HPDE6-E6E7 (cell line): Measurements from ENCODE around the gene DGKB.

Experiments
- DNase-seq: peaks from one replicate; pipeline ENCODE4 v3.0.0; 2011; ENCODE audit warnings: missing footprints; ENCODE audit errors: extremely low spot score

The DGKB gene

DNA sequence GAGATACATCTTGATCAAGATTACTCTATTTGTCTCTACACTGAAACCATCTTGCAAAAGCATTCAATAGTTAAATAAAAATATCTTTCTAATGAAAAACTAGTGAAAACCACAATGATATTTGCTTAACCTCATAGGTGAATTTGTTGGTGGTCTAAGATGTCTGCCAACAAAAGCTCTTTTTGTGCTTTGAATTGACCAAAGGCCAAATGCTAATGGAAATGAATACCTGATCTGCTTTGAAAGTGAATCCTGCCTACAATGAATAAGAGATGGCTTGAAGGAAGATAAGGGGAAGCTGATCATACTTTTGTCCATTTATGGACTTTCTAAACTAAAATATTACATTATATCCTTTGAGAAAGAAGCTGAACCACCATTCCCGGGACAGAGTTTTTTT lies 684.2 kb downstream of the DGKB start:
- no peak for DNase-seq

GRCh38 chr7:14209896-14210484 lies 692.6 kb downstream of the DGKB start:
- DNase-seq, result no peak

- DNase-seq, result no peak
These were observed 694.8 kb downstream of the DGKB start for GRCh38 chr7:14207711-14208110.

GRCh38 chr7:14207138-14207537 lies 695.4 kb downstream of the DGKB start:
- no peak for DNase-seq

GRCh38 chr7:14206121-14206520 lies 696.4 kb downstream of the DGKB start:
- DNase-seq, result no peak

DNA sequence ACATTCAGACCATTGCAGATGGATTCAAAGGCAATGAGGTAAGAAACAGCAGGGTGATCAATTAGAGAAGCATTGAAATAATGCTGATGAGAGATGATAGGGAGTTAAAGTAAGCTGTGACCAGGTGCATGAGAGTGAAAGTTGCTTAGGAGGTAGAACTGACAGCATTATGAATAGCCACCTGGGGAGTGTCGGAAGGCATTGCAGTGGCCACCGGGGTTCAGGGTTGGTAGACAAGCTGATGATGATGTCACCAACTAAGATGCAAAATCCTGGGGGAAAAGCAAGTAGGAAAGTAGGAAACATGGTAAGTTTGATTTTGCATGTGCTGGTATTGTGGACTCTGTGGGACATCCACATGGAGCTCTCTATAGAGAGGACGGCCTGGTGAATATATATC lies 701.2 kb downstream of the DGKB start:
- DNase-seq, result no peak

- no peak for DNase-seq
These were observed 703.2 kb downstream of the DGKB start for GRCh38 chr7:14199336-14199735.

GRCh38 chr7:14197280-14197679 lies 705.3 kb downstream of the DGKB start:
- no peak for DNase-seq

DNA sequence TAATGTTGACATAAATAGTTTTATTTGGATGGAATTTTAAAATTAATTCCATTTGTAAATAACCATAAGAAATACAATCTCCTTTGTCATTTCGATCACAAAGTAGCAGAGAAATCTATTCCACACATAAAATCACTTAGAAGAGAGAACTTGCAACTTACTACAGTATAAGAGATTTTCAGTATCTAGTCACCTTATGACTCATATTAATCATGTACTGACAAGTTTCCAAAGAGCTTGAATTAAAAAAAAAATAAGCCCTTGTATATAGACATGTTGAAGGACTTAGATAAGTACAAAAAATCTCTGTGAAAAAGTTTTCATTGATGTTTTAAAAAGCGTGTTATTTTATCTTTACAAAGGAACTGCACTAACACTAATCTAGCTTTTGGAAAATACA lies 706.0 kb downstream of the DGKB start:
- DNase-seq, result peak; percentile 5

DNA sequence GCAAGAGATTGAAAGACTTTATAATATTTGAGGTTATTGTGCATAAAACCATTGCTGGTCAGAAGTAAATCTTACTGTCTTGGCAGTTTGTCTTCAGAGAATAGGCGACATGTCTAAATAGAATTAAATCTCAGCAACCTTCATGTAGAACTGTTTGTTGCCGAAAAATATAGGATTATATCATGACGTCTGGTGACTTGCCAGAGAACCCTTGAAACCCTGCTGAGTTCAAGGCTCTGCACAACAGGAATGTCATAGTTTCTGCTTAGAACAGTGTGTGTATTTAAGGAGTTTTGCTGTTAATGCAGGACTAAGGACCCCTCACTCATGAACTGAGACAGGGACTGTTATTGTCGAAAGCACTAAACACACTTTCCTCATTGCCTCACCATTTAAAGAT lies 706.7 kb downstream of the DGKB start:
- no peak for DNase-seq

- DNase-seq, result no peak
These were observed 707.5 kb downstream of the DGKB start for GRCh38 chr7:14195079-14195478.

GRCh38 chr7:14191686-14192098 lies 710.9 kb downstream of the DGKB start:
- DNase-seq, result peak; percentile 20

- no peak for DNase-seq
These were observed 718.2 kb downstream of the DGKB start for GRCh38 chr7:14184292-14184864.

GRCh38 chr7:14179781-14180180 lies 722.8 kb downstream of the DGKB start:
- no peak for DNase-seq

GRCh38 chr7:14177876-14178275 lies 724.7 kb downstream of the DGKB start:
- DNase-seq, result no peak

GRCh38 chr7:14170872-14171271 lies 731.7 kb downstream of the DGKB start:
- peak; percentile 8 for DNase-seq

DNA sequence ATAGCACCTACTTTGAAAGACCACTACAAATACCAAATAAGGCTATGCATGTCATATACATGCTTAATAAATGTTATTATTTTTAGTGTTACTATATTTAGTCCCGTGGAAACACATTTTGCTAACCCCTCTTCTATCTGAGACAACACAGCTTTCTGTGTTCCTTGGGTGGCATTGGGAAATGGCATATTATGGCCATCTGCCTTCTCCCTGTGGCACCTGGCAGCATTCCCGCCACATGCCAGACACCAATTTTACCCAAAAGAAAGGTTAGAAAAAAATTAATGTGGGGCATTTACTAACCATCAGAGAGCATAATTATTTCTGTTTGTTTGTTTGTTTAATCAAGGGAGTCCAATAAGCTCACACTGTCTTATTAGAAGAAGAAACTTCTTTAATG lies 744.4 kb downstream of the DGKB start:
- no peak for DNase-seq

- no peak for DNase-seq
These were observed 746.1 kb downstream of the DGKB start for GRCh38 chr7:14156436-14156835.

DNA sequence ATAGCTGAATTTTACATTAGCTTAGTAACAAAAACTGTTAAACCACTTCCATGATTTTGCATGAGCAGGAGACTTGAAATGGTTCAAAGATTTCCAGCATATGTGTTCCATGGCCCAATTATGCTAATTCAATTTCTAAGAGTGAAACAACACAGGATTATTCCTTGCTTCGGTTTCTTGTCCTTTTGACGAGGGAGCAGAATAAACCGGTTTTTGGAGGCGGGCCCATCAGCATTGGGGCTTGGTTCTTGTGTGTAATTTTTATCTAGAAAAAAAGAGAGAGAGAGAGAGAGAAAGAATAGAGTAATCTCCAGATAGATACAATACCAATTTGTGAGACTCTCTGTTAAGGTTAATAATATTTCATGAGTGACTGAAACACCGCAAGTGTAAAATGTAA lies 753.6 kb downstream of the DGKB start:
- no peak for DNase-seq

DNA sequence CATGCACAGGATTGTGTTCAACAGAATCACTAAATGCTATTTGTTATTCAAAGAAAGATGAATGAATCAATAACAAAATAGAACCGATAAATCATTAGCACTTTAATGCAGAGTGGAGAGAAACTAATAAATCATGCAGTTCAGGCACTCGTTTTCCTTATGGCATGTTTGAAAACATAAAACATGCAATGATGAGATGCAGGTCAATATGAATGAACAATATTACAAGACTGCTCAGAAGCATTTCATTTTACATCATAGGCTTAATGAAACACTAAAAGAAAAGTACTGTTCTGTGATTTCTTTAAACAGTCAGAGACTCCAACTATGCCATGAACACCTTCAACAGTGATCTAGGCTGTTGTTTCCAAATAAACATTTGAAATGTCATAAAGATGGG lies 755.0 kb downstream of the DGKB start:
- no peak for DNase-seq

DNA sequence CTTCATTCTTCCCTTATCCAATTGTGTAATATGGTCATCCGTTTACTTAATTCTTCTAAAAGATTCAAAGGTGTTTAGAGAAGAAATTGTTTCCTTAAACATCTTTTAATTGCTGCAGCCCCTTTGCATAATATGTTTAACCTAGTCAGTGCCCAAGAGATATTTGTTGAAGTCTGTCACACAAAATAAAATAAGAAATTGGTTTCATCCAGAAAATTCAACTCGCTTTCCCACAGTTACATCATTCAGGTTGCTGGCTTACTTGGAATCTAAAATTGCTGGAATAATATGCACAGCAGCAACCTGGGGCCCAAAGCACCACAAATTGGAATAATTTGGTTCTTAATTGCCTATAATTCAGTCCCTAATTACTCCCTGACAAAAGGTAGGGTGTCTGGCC lies 758.0 kb downstream of the DGKB start:
- no peak for DNase-seq

GRCh38 chr7:14144109-14144508 lies 758.4 kb downstream of the DGKB start:
- no peak for DNase-seq

- no peak for DNase-seq
These were observed 764.9 kb downstream of the DGKB start for GRCh38 chr7:14137676-14138075.

- no peak for DNase-seq
These were observed 768.8 kb downstream of the DGKB start for GRCh38 chr7:14133752-14134151.
